Stimulated activated CD4-positive, alpha-beta T cell treated with anti-CD3 and anti-CD28 coated beads, TNF-alpha, amount 100 ng/mL, for 1 hour (primary cell): ENCODE data around the gene TARBP2.
A peak's percentile ranks its signal among the peaks of the same experiment; 100 is the strongest.

ENCODE experiments used
- DNase-seq, 3 donors: peaks; one replicate each; pipeline ENCODE4 v3.0.0-alpha.2; 2020; ENCODE audit warnings: low read depth in 3 of 3, low spot score in 1 of 3

The TARBP2 gene

GRCh38 chr12:53500776-53501614, at the start of gene TARBP2:
Gene TARBP2, plus strand, starts transcription at chr12:53501283. Its CDS starts 126 bp downstream, at chr12:53501409.
- DNase-seq, result peak; percentile 92 to 96 (median 95)

GRCh38 chr12:53451661-53452158, 49.4 kb upstream of the TARBP2 start, which contains the start of gene PCBP2:
Gene PCBP2, plus strand, starts transcription at chr12:53452102. Its CDS starts 2,699 bp downstream, at chr12:53454801.
- peak; percentile 88 to 96 (median 94) for DNase-seq

- DNase-seq, result peak; percentile 53 to 66 (median 62)
Measured at GRCh38 chr12:53452159-53453077, 48.7 kb upstream of the TARBP2 start.

- no peak for DNase-seq
Measured at GRCh38 chr12:53453953-53454640, 47.0 kb upstream of the TARBP2 start.

GRCh38 chr12:53454707-53455106, 46.4 kb upstream of the TARBP2 start:
- DNase-seq, result no peak

- no peak for DNase-seq
Measured at GRCh38 chr12:53456654-53457366, 44.3 kb upstream of the TARBP2 start.

GRCh38 chr12:53459097-53459496, 42.0 kb upstream of the TARBP2 start:
- no peak for DNase-seq

GRCh38 chr12:53461059-53461458, 40.0 kb upstream of the TARBP2 start:
- DNase-seq, result no peak

- DNase-seq, result no peak
Measured at GRCh38 chr12:53461591-53461990, 39.5 kb upstream of the TARBP2 start.

GRCh38 chr12:53462935-53463334, 38.1 kb upstream of the TARBP2 start:
- DNase-seq, result no peak

- no peak for DNase-seq
Measured at GRCh38 chr12:53463802-53464560, 37.1 kb upstream of the TARBP2 start.

GRCh38 chr12:53464685-53465418, 36.2 kb upstream of the TARBP2 start:
- DNase-seq, result no peak

GRCh38 chr12:53465679-53466078, 35.4 kb upstream of the TARBP2 start:
- DNase-seq, result no peak

GRCh38 chr12:53466640-53467039, 34.4 kb upstream of the TARBP2 start:
- DNase-seq, result no peak

GRCh38 chr12:53467082-53467481, 34.0 kb upstream of the TARBP2 start:
- no peak for DNase-seq

GRCh38 chr12:53467880-53468279, 33.2 kb upstream of the TARBP2 start:
- no peak for DNase-seq

- no peak for DNase-seq
Measured at GRCh38 chr12:53468282-53468681, 32.8 kb upstream of the TARBP2 start.

- DNase-seq, result no peak
Measured at GRCh38 chr12:53472056-53472582, 29.0 kb upstream of the TARBP2 start.

- no peak for DNase-seq
Measured at GRCh38 chr12:53474077-53474476, 27.0 kb upstream of the TARBP2 start.
